Muscle layer of duodenum (tissue), 2 donors: ENCODE data around the gene B3GAT1.
"Not testable (repeated sequence)": the region's sequence is repeated elsewhere in the genome, so short reads cannot be mapped to it uniquely, and the experiment has no call there.

Experiments
- H3K27ac ChIP-seq: one replicate; pipeline ENCODE4 v1.7.0; 2013; ENCODE audit warnings: mild to moderate bottlenecking, low read length
- H3K27me3 ChIP-seq: one replicate; pipeline ENCODE4 v1.7.0; 2013; ENCODE audit warnings: low read depth, mild to moderate bottlenecking, control low read depth, low read length
- H3K36me3 ChIP-seq, 2 donors: one replicate each; pipeline ENCODE4 v1.7.0; 2013; ENCODE audit warnings: low read length in 2 of 2, control low read depth in 1 of 2, mild to moderate bottlenecking in 1 of 2; ENCODE audit not compliant: insufficient read depth in 2 of 2, control insufficient read depth in 1 of 2
- H3K4me1 ChIP-seq, 2 donors: one replicate each; pipeline ENCODE4 v1.7.0; 2013; ENCODE audit warnings: low read length in 2 of 2, mild to moderate bottlenecking in 2 of 2, control low read depth in 1 of 2, moderate library complexity in 1 of 2; ENCODE audit not compliant: insufficient read depth in 2 of 2, control insufficient read depth in 1 of 2
- H3K4me3 ChIP-seq, 2 donors: one replicate each; pipeline ENCODE4 v1.7.0; 2013; ENCODE audit warnings: low read length in 2 of 2, low read depth in 1 of 2, mild to moderate bottlenecking in 1 of 2
- H3K9me3 ChIP-seq, 2 donors: one replicate each; pipeline ENCODE4 v1.7.0; 2013; ENCODE audit warnings: low read length in 2 of 2, control low read depth in 1 of 2, mild to moderate bottlenecking in 1 of 2; ENCODE audit not compliant: control insufficient read depth in 1 of 2
- donor health status: healthy.

The B3GAT1 gene

GRCh38 chr11:134452026-134452837, 40.2 kb upstream of the B3GAT1 start:
- Histone ChIP-seq H3K36me3 (no peaks in the 10 kb centered on the region), H3K4me3 (no peak overlapping the region), H3K27me3 (no peaks in the 10 kb centered on the region)

GRCh38 chr11:134450186-134450585, 38.1 kb upstream of the B3GAT1 start:
- no peak overlapping the region for H3K27ac ChIP-seq
- H3K9me3 ChIP-seq, result peaks cover 0 to 4% of the 10 kb centered on the region in 2 donors
- H3K36me3 ChIP-seq, result no peaks in the 10 kb centered on the region

More at GRCh38 chr11:134452026-134452837, 40.2 kb upstream of the B3GAT1 start:
- no peak overlapping the region for H3K27ac ChIP-seq
- H3K9me3 ChIP-seq, result peaks cover 0 to 12% of the 10 kb centered on the region in 2 donors
- no peaks in the 10 kb centered on the region for H3K4me1 ChIP-seq

GRCh38 chr11:134449713-134450112, 37.7 kb upstream of the B3GAT1 start:
- Histone ChIP-seq H3K4me3 (no peak overlapping the region), H3K9me3 (peaks cover 0 to 4% of the 10 kb centered on the region in 2 donors), H3K27ac (no peak overlapping the region), H3K4me1 (no peaks in the 10 kb centered on the region), H3K36me3 (no peaks in the 10 kb centered on the region), H3K27me3 (no peaks in the 10 kb centered on the region)

More at GRCh38 chr11:134450186-134450585, 38.1 kb upstream of the B3GAT1 start:
- Histone ChIP-seq H3K27me3 (no peaks in the 10 kb centered on the region), H3K4me1 (no peaks in the 10 kb centered on the region), H3K4me3 (no peak overlapping the region)

GRCh38 chr11:134449051-134449450, 37.0 kb upstream of the B3GAT1 start:
- no peak overlapping the region for H3K27ac ChIP-seq
- H3K36me3 ChIP-seq, result no peaks in the 10 kb centered on the region
- H3K4me3 ChIP-seq, result no peak overlapping the region
- no peaks in the 10 kb centered on the region for H3K27me3 ChIP-seq
- H3K9me3 ChIP-seq, result peaks cover 0 to 4% of the 10 kb centered on the region in 2 donors
- no peaks in the 10 kb centered on the region for H3K4me1 ChIP-seq

GRCh38 chr11:134447696-134448095, 35.7 kb upstream of the B3GAT1 start:
- no peak overlapping the region for H3K4me3 ChIP-seq
- peaks cover 0 to 4% of the 10 kb centered on the region in 2 donors for H3K9me3 ChIP-seq
- no peak overlapping the region for H3K27ac ChIP-seq
- H3K4me1 ChIP-seq, result no peaks in the 10 kb centered on the region
- H3K27me3 ChIP-seq, result no peaks in the 10 kb centered on the region
- H3K36me3 ChIP-seq, result no peaks in the 10 kb centered on the region

GRCh38 chr11:134445601-134446325, 33.7 kb upstream of the B3GAT1 start:
- Histone ChIP-seq H3K36me3 (no peaks in the 10 kb centered on the region), H3K4me1 (no peaks in the 10 kb centered on the region), H3K4me3 (no peak overlapping the region), H3K9me3 (no peaks in the 10 kb centered on the region), H3K27me3 (no peaks in the 10 kb centered on the region), H3K27ac (no peak overlapping the region)

- H3K4me1 ChIP-seq, H3K27ac ChIP-seq, H3K9me3 ChIP-seq, H3K36me3 ChIP-seq, H3K27me3 ChIP-seq, H3K4me3 ChIP-seq: not testable (repeated sequence)
Measured at GRCh38 chr11:134444160-134445108, 32.4 kb upstream of the B3GAT1 start.

GRCh38 chr11:134443246-134443645, 31.2 kb upstream of the B3GAT1 start:
- Histone ChIP-seq H3K36me3 (no peaks in the 10 kb centered on the region), H3K9me3 (no peaks in the 10 kb centered on the region), H3K4me1 (no peaks in the 10 kb centered on the region), H3K27ac (no peak overlapping the region), H3K27me3 (no peaks in the 10 kb centered on the region), H3K4me3 (no peak overlapping the region)

- Histone ChIP-seq H3K9me3 (no peaks in the 10 kb centered on the region), H3K4me1 (no peaks in the 10 kb centered on the region), H3K27me3 (no peaks in the 10 kb centered on the region), H3K36me3 (no peaks in the 10 kb centered on the region), H3K4me3 (no peak overlapping the region), H3K27ac (no peak overlapping the region)
Measured at GRCh38 chr11:134442246-134442645, 30.2 kb upstream of the B3GAT1 start.

GRCh38 chr11:134441706-134442105, 29.7 kb upstream of the B3GAT1 start:
- no peaks in the 10 kb centered on the region for H3K4me1 ChIP-seq
- H3K27ac ChIP-seq, result no peak overlapping the region
- H3K27me3 ChIP-seq, result no peaks in the 10 kb centered on the region
- H3K4me3 ChIP-seq, result no peak overlapping the region
- H3K9me3 ChIP-seq, result no peaks in the 10 kb centered on the region
- no peaks in the 10 kb centered on the region for H3K36me3 ChIP-seq

- H3K27me3 ChIP-seq, result no peaks in the 10 kb centered on the region
- H3K36me3 ChIP-seq, result no peaks in the 10 kb centered on the region
- no peaks in the 10 kb centered on the region for H3K9me3 ChIP-seq
- no peak overlapping the region for H3K27ac ChIP-seq
- H3K4me1 ChIP-seq, result no peaks in the 10 kb centered on the region
- H3K4me3 ChIP-seq, result no peak overlapping the region
Measured at GRCh38 chr11:134441281-134441680, 29.2 kb upstream of the B3GAT1 start.
